ENCODE data around the gene PCDHGB4.
"Not testable (repeated sequence)": the region's sequence is repeated elsewhere in the genome, so short reads cannot be mapped to it uniquely, and the experiment has no call there.

PCDHGB4 gene

GRCh38 chr5:141387557-141388311, at the start of gene PCDHGB4:
TSS of gene PCDHGB4 (plus strand) at chr5:141387698. CDS start at chr5:141387885, 187 bp downstream.
- not testable (repeated sequence) for DNase-seq

- DNase-seq = no peak
These were observed 48.8 kb upstream of the PCDHGB4 start, which contains the start of gene PCDHGA2 for GRCh38 chr5:141338538-141339306. TSS of gene PCDHGA2 (plus strand) at chr5:141338760.

GRCh38 chr5:141340781-141341354, 46.6 kb upstream of the PCDHGB4 start:
- not testable (repeated sequence) for DNase-seq

GRCh38 chr5:141342773-141343172, 44.7 kb upstream of the PCDHGB4 start:
- no peak for DNase-seq

GRCh38 chr5:141343242-141343952, 44.1 kb upstream of the PCDHGB4 start, which contains the start of gene PCDHGA3:
TSS of gene PCDHGA3 (plus strand) at chr5:141343829. CDS start at chr5:141344034, 205 bp downstream.
- no peak for DNase-seq

- no peak for DNase-seq
These were observed 43.5 kb upstream of the PCDHGB4 start for GRCh38 chr5:141343953-141344463.

- DNase-seq = no peak
These were observed 42.2 kb upstream of the PCDHGB4 start for GRCh38 chr5:141345327-141345726.

- DNase-seq = not testable (repeated sequence)
These were observed 41.5 kb upstream of the PCDHGB4 start for GRCh38 chr5:141346017-141346416.

- DNase-seq = peak; percentile 33
These were observed 37.4 kb upstream of the PCDHGB4 start, which contains the start of gene PCDHGB1 for GRCh38 chr5:141349917-141350619. TSS of gene PCDHGB1 (plus strand) at chr5:141350099. CDS start at chr5:141350261, 162 bp downstream.

- no peak for DNase-seq
These were observed 35.9 kb upstream of the PCDHGB4 start for GRCh38 chr5:141351591-141351990.

GRCh38 chr5:141354900-141355469, 32.5 kb upstream of the PCDHGB4 start, which contains the start of gene PCDHGA4:
TSS of gene PCDHGA4 (plus strand) at chr5:141355021. CDS start at chr5:141355108, 87 bp downstream.
- no peak for DNase-seq

GRCh38 chr5:141355641-141356040, 31.9 kb upstream of the PCDHGB4 start:
- DNase-seq = no peak

- no peak for DNase-seq
These were observed 31.4 kb upstream of the PCDHGB4 start for GRCh38 chr5:141356133-141356532.

- no peak for DNase-seq
These were observed 30.5 kb upstream of the PCDHGB4 start for GRCh38 chr5:141356950-141357349.

- no peak for DNase-seq
These were observed 27.6 kb upstream of the PCDHGB4 start, which contains the start of gene PCDHGB2 for GRCh38 chr5:141359790-141360426. TSS of gene PCDHGB2 (plus strand) at chr5:141359994. CDS start at chr5:141360136, 142 bp downstream.

- no peak for DNase-seq
These were observed 26.8 kb upstream of the PCDHGB4 start for GRCh38 chr5:141360685-141361084.

- DNase-seq = no peak
These were observed 24.8 kb upstream of the PCDHGB4 start for GRCh38 chr5:141362719-141363118.

GRCh38 chr5:141363952-141364660, 23.4 kb upstream of the PCDHGB4 start, which contains the start of gene PCDHGA5:
TSS of gene PCDHGA5 (plus strand) at chr5:141364162. CDS start at chr5:141364331, 169 bp downstream.
- DNase-seq = no peak

- DNase-seq = no peak
These were observed 21.2 kb upstream of the PCDHGB4 start for GRCh38 chr5:141366016-141366896.
